K562 (cell line): Measurements from ENCODE around the gene NAA50. TPM values are rescaled to one million over a fixed set of nuclear protein-coding genes. Genes with fewer than 3 reads are reported as not detected.

ENCODE experiments used
- CEBPB ChIP-seq: fragments of 450-650 bp; IDR thresholded peaks from 2 replicates; pipeline ENCODE4 v1.6.1; 2016; ENCODE audit warnings: missing genetic modification characterization, missing compliant biosample characterization
- CLOCK ChIP-seq: fragments of 250-450 bp; sonication (Bioruptor Pico); IDR thresholded peaks from 2 replicates; pipeline ENCODE4 v1.4.0; 2020; ENCODE audit warnings: mild to moderate bottlenecking, moderate library complexity, borderline replicate concordance
- CTBP1 ChIP-seq: fragments of 450-650 bp; IDR thresholded peaks from 2 replicates; pipeline ENCODE4 v1.6.1; 2016; ENCODE audit warnings: borderline replicate concordance
- HDAC6 ChIP-seq: IDR thresholded peaks from 2 replicates; pipeline ENCODE4 v1.6.1; 2012; ENCODE audit warnings: low read depth, mild to moderate bottlenecking, control low read depth, inconsistent platforms, low read length, moderate library complexity
- HMBOX1 ChIP-seq: sonication (generic); IDR thresholded peaks from 2 replicates; pipeline ENCODE4 v1.6.1; 2016
- MGA ChIP-seq: fragments of 450-650 bp; IDR thresholded peaks from 2 replicates; pipeline ENCODE4 v1.6.1; 2016; ENCODE audit warnings: mild to moderate bottlenecking, moderate library complexity
- NFYB ChIP-seq: IDR thresholded peaks from 2 replicates; pipeline ENCODE4 v1.6.1; 2011; ENCODE audit warnings: mild to moderate bottlenecking, moderate library complexity; ENCODE audit not compliant: insufficient read length; ENCODE audit errors: extremely low read depth
- TAF1 ChIP-seq: IDR thresholded peaks from 2 replicates; pipeline ENCODE4 v1.6.1; 2011; ENCODE audit warnings: mild to moderate bottlenecking, low read length, moderate library complexity; ENCODE audit not compliant: insufficient read depth, control insufficient read depth, severe bottlenecking; ENCODE audit errors: extremely low read depth
- TAF15 ChIP-seq: fragments of 200-400 bp; formaldehyde crosslinking; IDR thresholded peaks from 2 replicates; pipeline ENCODE4 v1.6.1; 2017; ENCODE audit warnings: mild to moderate bottlenecking, low read depth, low read length, moderate library complexity
- ZFP36 ChIP-seq: fragments of 150-350 bp; IDR thresholded peaks from 2 replicates; pipeline ENCODE4 v1.6.1; 2018; ENCODE audit warnings: low read length, low read depth; ENCODE audit not compliant: partially characterized antibody
- ZNF134 ChIP-seq: fragments of 250-450 bp; sonication (Bioruptor Pico); conservative IDR thresholded peaks from 2 replicates; pipeline ENCODE4 v1.4.0; 2020
- ZNF41 ChIP-seq: fragments of 250-450 bp; sonication (Bioruptor Pico); conservative IDR thresholded peaks from 2 replicates; pipeline ENCODE4 v1.4.0; 2020; ENCODE audit warnings: mild to moderate bottlenecking
- ZNF780A ChIP-seq: fragments of 250-450 bp; sonication (Bioruptor Pico); IDR thresholded peaks from 2 replicates; pipeline ENCODE4 v1.5.0; 2021; ENCODE audit warnings: mild to moderate bottlenecking
- polyA plus RNA-seq, 8 experiments: library from polyadenylated mRNA; depleted of rRNA in 4 of 8; stranded (reverse) in 5 of 8; unstranded in 3 of 8; fragments of >200 nt; fragmentation: Nextera tagmentation in 2 of 8; fragmentation: Illumina TruSeq in 1 of 8; extraction: Ambion mirVana in 2 of 8; extraction: Trizol in 1 of 8; gene quantifications; 2 replicates each; pipeline versions ENCODE4 v1.2.1 to v1.2.3, GENCODE V29; 2011 to 2014; ENCODE audit warnings: inconsistent platforms in 1 of 8, missing spikeins in 1 of 8
- total RNA-seq, 7 experiments: library from RNA; depleted of rRNA in 6 of 7; stranded (reverse); fragments of >200 nt in 6 of 7; fragmentation: Illumina TruSeq in 2 of 7; extraction: Trizol in 2 of 7; gene quantifications; 2 replicates each; pipeline versions ENCODE4 v1.2.1 to v1.2.3, GENCODE V29; 2011 to 2021; ENCODE audit warnings: low replicate concordance in 1 of 7

Gene NAA50
- total and polyA plus RNA-seq, 9 of the 15 experiments (the other 6 are each of a cell fraction or from before 2014, with no cell fraction given): 40.0 to 301 (median 112) TPM

- TF ChIP-seq TAF15 (no peak), CTBP1 (no peak), TAF1 (peak; percentile 59), CLOCK (CRISPR knock-in tag) (no peak), ZNF41 (CRISPR knock-in tag) (no peak), HMBOX1 (no peak), CEBPB (tag) (no peak), ZFP36 (no peak), HDAC6 (no peak), ZNF134 (no peak), MGA (peak; percentile 90), NFYB (no peak), ZNF780A (CRISPR knock-in tag) (no peak)
Observed at GRCh38 chr3:113746548-113747282, 666 bp upstream of the NAA50 start, which contains the start of gene ATP6V1A (continued).
